ENCODE results near the gene C2CD2.

C2CD2 gene

GRCh38 chr21:41903559-41904351, 50.1 kb downstream of the C2CD2 start:
- DNase-seq, result no peak

GRCh38 chr21:41902946-41903345, 50.9 kb downstream of the C2CD2 start:
- no peak for DNase-seq

DNA sequence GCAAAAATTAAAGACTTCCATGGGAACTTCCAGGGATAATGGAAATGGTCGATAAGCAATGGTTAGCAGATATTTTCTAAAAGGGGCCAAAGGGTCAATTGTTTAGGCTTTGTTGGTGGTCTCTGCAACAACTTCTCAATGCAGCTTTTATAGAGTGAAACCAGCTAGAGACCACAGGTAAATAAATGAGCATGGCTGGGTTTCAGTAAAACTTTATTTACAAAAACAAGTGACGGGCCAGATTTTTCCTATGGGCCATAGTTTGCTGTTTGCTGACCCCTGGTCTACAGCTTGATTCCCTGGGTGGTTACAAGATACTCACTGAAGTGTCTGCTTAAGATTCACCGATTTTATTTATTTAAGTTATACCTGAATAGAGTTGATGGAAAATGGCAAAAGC, 52.0 kb downstream of the C2CD2 start:
- DNase-seq, result no peak

GRCh38 chr21:41901099-41901498, 52.7 kb downstream of the C2CD2 start:
- DNase-seq, result peak; percentile 44 to 67

DNA sequence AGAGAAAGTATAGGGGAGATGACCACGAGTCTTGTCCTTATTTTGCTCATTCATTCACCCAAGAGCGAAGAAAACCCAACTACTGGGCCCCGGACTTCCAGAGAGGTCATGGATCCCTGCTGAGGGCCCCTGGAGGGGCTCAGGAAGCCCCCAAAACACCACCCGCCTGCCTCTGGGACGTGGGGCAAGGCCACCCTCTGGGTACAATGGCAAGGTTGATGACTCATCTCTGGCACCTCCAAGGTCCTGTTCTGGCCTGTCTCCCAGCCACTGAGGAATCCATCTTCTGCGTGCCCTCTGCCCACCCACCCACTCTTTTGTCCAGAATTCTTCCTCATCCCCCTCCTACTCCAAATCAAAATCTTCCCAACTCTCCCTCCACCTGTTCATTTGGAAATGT, 53.4 kb downstream of the C2CD2 start:
- DNase-seq, result no peak

- DNase-seq, result peak; percentile 68 to 79
Observed at GRCh38 chr21:41899426-41900202, 54.2 kb downstream of the C2CD2 start.

DNA sequence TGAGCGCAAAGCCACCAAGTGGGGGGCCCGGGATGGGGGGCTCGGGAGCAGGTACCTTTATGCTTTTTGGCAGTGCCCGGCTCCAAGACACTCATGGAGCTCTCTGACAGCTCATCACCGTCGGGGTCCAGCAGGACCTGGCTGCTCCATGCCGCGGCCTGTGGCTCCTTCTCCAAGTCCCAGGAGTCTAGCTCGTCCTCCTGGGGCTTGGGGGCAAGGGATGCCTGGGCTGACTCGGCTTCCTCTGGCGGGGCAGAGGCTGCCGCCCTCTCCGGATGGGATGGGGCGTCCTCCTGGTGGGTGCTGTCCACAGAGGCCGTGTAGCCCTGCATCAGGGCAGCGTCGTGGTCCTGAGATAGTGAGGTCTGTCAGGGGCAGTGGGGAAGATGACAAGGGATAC, 54.8 kb downstream of the C2CD2 start:
- no peak for DNase-seq

DNA sequence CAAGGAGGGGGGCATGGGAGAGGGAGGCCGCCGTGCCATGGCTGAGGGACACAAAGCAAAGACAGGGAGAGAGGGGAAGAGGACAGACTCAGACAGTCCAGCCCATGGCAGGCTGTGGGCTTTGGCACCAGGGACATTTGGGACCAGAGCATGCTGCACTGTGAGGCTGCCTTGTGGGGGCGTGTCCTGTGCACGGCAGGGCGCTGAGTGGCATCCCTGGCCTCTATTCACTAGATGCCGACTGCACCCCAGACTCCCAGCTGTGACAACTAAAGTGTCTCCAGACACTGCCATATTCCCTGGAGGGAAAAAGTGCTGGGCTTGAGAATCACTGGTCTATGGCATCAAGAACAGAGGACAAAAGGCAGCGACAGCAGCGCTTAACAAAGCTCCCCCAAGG, 56.1 kb downstream of the C2CD2 start:
- DNase-seq, result no peak

GRCh38 chr21:41897047-41897669, 56.7 kb downstream of the C2CD2 start:
- no peak for DNase-seq

GRCh38 chr21:41895643-41896493, 58.0 kb downstream of the C2CD2 start:
- peak; percentile 45 to 57 for DNase-seq

DNA sequence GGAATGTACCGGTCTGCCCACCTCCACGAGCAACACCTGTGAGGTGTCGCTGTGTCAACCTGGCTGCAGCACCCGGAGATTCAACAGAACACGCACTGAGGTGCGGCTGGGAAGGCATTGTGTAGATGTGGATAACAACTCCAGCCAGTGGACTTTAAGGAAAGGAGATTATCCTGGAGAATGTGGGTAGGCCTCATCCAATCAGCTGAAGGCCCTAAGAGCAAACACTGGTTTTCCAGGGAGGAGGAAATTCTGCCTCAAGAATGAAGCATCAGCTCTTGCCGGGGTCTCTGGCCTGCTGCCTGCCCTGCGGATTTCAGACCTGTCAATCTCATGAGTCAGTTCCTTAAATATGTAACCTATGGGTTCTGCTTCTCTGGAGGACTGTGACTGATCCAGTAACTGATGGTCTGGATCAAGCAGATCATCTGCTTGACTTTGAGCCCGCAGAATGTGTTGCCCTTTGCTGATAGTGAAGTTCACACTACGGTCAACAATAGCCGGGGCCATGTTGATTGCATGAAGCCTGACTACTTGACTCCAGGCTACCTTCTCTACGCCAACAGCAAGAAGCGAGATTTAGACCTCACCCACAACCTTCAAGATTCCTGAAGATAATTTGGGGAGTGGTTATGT, 58.8 kb downstream of the C2CD2 start:
- DNase-seq, result no peak

DNA sequence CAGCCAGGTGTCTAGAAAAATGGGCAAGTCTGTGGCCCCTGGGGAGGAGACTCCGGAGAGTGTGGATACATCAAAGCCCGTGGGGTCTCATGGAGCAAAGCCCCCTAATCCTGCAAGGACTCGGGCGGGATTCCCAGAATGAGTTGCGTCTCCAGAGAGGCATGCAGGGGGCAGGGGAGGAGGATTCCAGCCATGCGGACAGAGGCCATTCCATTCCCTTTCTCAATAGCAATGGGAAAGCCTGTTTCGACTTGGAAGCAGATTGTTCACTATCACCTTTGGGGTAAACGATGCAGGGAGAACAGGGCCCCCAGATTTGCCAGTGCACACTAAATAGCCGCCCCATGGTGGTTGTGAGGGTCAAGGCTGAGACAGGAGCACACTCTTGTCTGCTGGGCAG, 59.3 kb downstream of the C2CD2 start:
- no peak for DNase-seq

DNA sequence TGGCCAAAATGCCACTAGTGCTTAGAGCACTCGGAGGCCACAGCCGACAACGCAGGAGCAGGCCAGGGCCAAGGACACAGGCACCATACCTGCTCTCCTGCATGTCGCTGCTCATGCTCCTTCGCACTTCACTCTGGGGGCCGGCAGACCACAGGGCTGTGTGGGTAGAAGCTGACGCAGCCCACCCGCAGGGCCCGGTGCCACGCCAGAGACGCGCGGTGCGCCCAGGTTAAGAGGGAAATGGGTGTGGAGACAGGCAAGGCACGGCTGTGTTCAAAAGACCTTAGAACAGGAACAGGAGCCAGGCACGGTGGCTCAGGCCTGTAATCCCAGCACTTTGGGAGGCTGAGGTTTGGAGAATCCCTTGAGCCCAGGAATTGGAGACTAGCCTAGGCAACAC, 61.1 kb downstream of the C2CD2 start:
- no peak for DNase-seq

DNA sequence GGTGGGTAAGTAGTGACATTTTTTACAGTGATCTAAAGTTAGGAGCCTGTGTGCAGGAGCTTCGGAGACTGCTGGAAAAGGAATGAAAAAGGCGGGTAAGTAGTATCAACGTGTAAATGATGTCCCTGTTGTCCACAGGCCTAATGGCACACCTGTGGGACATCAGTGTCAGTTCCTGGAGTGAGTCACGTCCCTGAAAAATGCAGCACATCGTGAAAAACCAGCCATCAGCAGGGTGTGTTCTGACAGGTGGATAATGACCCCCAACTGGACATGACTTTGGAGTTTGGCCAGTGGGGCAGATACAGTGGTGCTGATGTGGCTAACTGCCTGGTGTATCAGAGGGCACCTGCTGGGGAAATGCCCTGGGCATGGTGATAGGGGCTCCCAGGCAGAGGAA, 62.7 kb downstream of the C2CD2 start:
- no peak for DNase-seq

- DNase-seq, result no peak
Observed at GRCh38 chr21:41890355-41890754, 63.5 kb downstream of the C2CD2 start.

DNA sequence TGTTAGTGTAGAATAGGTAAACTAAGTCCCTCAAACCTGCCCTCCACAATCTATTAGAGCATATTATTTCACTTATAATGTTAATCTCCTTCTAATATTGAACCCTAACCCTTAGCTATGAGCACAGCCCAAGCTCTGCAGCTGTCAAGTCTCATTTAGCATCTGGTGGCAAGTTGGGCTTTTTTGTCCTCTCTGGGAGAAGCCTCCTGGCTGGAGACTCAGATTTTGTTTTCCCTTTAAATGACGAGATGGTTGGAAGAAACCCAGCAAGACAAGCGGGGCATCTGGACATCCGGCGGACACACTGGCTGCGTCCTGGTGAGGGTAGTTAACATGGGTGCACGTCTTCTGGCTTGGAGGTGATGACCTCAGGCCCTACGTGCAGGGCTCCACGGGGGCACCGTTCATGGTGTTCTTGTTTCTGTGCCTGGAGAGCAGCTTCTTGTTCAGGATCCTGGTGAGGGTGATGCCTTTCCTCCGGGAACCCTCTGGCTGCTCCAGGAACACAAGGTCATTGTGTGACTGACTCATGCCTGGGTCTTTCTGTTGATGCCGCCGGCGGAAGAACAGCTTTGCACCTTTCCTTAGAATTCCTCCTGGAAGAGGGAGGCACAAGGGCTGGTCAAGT, 65.0 kb downstream of the C2CD2 start:
- no peak for DNase-seq

DNA sequence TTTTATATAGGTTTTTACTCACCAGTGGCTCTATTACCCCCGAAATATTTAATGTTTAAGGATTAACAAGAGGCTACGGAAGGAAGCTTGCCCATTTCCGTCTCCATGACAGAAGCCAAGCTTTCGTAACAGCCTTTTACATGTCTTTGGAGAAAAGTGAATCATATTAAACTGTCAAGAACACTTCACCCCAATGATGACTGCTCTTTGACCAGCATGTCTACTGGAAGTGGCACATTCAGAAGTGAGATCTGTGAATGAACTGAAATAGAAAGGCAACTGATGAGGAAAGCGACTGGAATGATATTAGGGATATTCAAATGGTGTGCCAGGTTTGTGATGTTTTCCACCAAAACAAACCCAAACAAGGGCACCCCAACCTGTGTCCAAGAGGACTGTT, 66.2 kb downstream of the C2CD2 start:
- DNase-seq, result no peak

DNA sequence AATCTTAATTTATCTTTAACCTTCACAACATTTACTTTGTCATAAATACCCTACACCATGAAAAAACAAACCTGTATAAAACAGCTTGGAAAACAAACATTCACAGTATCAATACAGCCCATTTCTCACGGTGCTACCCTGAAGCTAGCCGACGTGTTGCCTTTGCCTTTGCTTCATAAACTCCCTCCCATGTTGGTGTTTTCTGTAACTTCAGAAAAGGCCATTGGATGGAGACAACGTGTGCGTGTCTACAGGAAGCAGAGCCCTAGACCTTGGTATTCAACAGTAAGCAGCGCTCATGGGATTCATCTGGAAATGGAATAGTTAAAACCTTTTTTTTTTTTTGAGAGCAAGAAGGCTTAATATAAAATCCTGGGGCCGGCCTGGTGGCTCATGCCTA, 67.5 kb downstream of the C2CD2 start:
- DNase-seq, result no peak

DNA sequence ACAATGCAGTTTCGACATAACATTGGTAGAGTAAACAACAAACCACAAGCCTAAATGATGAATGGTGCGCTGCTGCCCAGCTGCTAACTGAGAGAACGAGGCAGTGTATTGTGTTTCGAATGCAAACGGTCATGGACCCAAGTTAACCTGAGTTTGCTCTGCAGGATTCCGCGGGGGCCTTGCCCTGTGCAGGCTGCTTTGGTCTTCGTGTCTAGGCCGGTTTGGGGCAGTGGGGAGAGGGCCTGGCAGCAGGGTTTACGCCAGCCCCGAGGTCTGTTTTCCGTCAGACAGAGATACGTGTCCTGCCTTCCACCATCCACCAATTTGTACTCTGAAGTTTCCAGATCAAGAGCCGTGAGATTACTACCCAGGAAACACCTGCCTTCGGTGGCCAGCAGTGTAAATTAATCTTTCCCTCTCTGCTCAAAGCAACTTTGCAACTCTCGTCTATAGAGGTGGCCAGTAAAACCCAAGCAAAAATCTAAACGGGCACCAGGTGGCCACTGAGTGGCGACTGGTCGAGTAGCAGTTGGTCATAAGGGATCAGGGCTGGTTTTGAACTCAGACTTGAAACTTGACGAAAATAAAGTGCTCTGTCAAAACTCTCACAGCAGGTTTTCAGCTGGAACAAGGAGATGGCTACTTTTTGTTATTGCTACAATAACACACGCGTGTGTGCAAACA, 68.3 kb downstream of the C2CD2 start:
- no peak for DNase-seq

- DNase-seq, result no peak
Observed at GRCh38 chr21:41884501-41885030, 69.3 kb downstream of the C2CD2 start.

GRCh38 chr21:41883582-41883981, 70.2 kb downstream of the C2CD2 start:
- no peak for DNase-seq

Data from activated CD4-positive, alpha-beta T cell treated with anti-CD3 and anti-CD28 coated beads, Interleukin-2, amount 50 U/mL, for 48 hours (primary cell).